ENCODE measurements around the gene CSF2RB. TPM values are rescaled to one million over a fixed set of nuclear protein-coding genes. Genes with fewer than 3 reads are reported as not detected.

Gene CSF2RB
- total RNA-seq, 4 donors from 2014 or later: 1.2 to 9.7 (median 6.0) TPM

DNA sequence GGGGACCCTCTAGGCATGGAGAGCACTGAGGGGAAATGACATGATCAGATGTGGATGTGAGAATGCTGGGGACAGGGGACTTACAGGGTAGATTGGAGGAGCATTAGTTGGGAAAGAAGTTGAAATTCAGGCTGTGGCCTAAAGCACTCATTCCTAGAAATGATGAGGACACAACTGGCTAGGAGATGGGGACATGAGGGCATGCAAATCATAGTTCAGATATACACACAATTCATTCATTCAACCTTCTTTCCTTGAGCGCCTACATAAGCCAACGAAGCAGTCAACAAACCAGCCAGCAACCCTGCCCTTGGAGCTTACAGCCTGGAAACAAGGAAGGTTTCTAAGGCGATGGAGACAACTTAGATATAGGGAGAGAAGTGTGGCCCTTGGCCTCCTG, 14.2 kb downstream of the CSF2RB start:
- WGBS, 2 donors (ENCODE audit: low coverage in 1 of 2): 59 to 91% methylated on average over 3 of the region's 3 CpGs

DNA sequence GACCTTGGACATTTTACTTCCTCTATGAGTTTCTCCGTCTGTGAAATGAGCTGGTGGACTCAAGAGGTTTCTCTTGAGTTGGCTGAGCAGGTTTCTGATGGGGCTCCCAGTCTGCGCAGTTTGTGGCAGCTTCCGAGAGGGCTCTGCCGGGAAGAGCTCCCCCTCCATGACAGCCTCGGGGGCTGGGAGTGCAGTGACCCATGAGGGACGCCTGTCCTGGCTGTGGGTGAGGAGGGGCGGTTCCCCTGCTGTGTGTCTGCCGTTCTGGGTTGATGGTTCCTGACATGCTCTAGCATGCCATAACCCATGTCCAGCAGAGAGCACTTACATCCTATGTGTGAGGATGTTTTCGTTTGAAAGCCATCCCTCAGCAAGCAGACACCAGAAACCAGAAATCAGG, 14.8 kb downstream of the CSF2RB start:
- TF ChIP-seq CTCF (IDR thresholded peaks at IDR 0.05) (no peak), EP300 (IDR thresholded peaks at IDR 0.05; ENCODE audit: low read depth) (no peak), POLR2A (IDR thresholded peaks at IDR 0.05) (no peak), POLR2AphosphoS5 (IDR thresholded peaks at IDR 0.05) (no peak)
- WGBS, 2 donors (ENCODE audit: low coverage in 1 of 2): 73% methylated on average over 9 of the region's 9 CpGs; no CpG with 5 or more reads in 1 of the 2 donors
- Histone ChIP-seq H3K4me3 (no peak overlapping the region), H3K9me3 (no peaks in the 10 kb centered on the region), H3K27me3 (peaks cover 5% of the 10 kb centered on the region), H3K36me3 (no peaks in the 10 kb centered on the region), H3K27ac (no peak overlapping the region), H3K4me1 (no peaks in the 10 kb centered on the region)
- DNase-seq: no peak
- intact Hi-C loops (cut with DNase I; ENCODE audit: low total_unique reads) (no loop called here), in situ Hi-C loops (cut with MboI; ENCODE audit: low pct_ligation_motif_present in 1 of 4, low pct_unique_long_range_greater_than_20kb in 1 of 4, low sequenced_read_pairs in 3 of 4) (no loop called here)

More for the DNA sequence above, 14.2 kb downstream of the CSF2RB start:
- H3K36me3 ChIP-seq: no peaks in the 10 kb centered on the region
- no peak for DNase-seq
- intact Hi-C loops (cut with DNase I; ENCODE audit: low total_unique reads): no loop called here
- in situ Hi-C loops (cut with MboI; ENCODE audit: low pct_ligation_motif_present in 1 of 4, low pct_unique_long_range_greater_than_20kb in 1 of 4, low sequenced_read_pairs in 3 of 4): no loop called here
- peaks cover 5% of the 10 kb centered on the region for H3K27me3 ChIP-seq
- H3K27ac ChIP-seq: no peak overlapping the region
- H3K4me3 ChIP-seq: no peak overlapping the region
- peaks cover 0 to under 1% (median 0%) of the 10 kb centered on the region in 4 donors for H3K4me1 ChIP-seq
- TF ChIP-seq EP300 (IDR thresholded peaks at IDR 0.05; ENCODE audit: low read depth) (no peak), CTCF (IDR thresholded peaks at IDR 0.05) (no peak), POLR2A (IDR thresholded peaks at IDR 0.05) (no peak), POLR2AphosphoS5 (IDR thresholded peaks at IDR 0.05) (no peak)
- H3K9me3 ChIP-seq: no peaks in the 10 kb centered on the region

- 51% methylated on average over 17 of the region's 17 CpGs; no CpG with 5 or more reads in 1 of the 2 donors for WGBS, 2 donors (ENCODE audit: low coverage in 1 of 2)
- no peaks in the 10 kb centered on the region for H3K9me3 ChIP-seq
- peak overlapping the region in 2 of 4 donors; percentile 25 to 47 for H3K27ac ChIP-seq
- no peak for DNase-seq
- in situ Hi-C loops (cut with MboI; ENCODE audit: low pct_ligation_motif_present in 1 of 4, low pct_unique_long_range_greater_than_20kb in 1 of 4, low sequenced_read_pairs in 3 of 4): no loop called here
- no peaks in the 10 kb centered on the region for H3K4me1 ChIP-seq
- H3K4me3 ChIP-seq: no peak overlapping the region
- TF ChIP-seq CTCF (IDR thresholded peaks at IDR 0.05) (no peak), POLR2AphosphoS5 (IDR thresholded peaks at IDR 0.05) (no peak), EP300 (IDR thresholded peaks at IDR 0.05; ENCODE audit: low read depth) (no peak)
- H3K36me3 ChIP-seq: no peaks in the 10 kb centered on the region
- H3K27me3 ChIP-seq: peaks cover 5% of the 10 kb centered on the region
- intact Hi-C loops (cut with DNase I; ENCODE audit: low total_unique reads): no loop called here
Observed at GRCh38 chr22:36928786-36929535, 15.5 kb downstream of the CSF2RB start.

DNA sequence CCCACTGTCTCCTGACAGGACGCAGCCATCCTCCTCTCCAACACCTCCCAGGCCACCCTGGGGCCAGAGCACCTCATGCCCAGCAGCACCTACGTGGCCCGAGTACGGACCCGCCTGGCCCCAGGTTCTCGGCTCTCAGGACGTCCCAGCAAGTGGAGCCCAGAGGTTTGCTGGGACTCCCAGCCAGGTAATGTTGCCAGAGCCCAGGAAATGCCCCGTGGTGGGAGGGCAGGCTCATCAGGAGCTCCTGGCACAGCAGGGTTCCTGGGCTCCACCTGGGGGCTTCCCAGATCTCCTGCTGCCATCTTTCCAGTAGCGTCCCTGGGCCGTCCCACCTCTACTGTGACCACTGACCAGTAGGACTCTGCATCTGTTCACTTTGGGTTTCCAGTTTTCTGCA, 16.2 kb downstream of the CSF2RB start:
- peak overlapping the region in 2 of 4 donors; percentile 25 to 47 for H3K27ac ChIP-seq
- no peak overlapping the region for H3K4me3 ChIP-seq
- H3K27me3 ChIP-seq: peaks cover 5% of the 10 kb centered on the region
- no peaks in the 10 kb centered on the region for H3K9me3 ChIP-seq
- WGBS, 2 donors (ENCODE audit: low coverage in 1 of 2): 82 to 100% methylated on average over 2 to 9 of the region's 10 CpGs
- intact Hi-C loops (cut with DNase I; ENCODE audit: low total_unique reads): no loop called here
- in situ Hi-C loops (cut with MboI; ENCODE audit: low pct_ligation_motif_present in 1 of 4, low pct_unique_long_range_greater_than_20kb in 1 of 4, low sequenced_read_pairs in 3 of 4): no loop called here
- H3K4me1 ChIP-seq: no peaks in the 10 kb centered on the region
- TF ChIP-seq POLR2A (IDR thresholded peaks at IDR 0.05): no peak
- no peaks in the 10 kb centered on the region for H3K36me3 ChIP-seq
- DNase-seq: no peak
